ENCODE measurements around the gene RAB5B.
A peak's percentile ranks its signal among the peaks of the same experiment; 100 is the strongest.

Gene RAB5B

DNA sequence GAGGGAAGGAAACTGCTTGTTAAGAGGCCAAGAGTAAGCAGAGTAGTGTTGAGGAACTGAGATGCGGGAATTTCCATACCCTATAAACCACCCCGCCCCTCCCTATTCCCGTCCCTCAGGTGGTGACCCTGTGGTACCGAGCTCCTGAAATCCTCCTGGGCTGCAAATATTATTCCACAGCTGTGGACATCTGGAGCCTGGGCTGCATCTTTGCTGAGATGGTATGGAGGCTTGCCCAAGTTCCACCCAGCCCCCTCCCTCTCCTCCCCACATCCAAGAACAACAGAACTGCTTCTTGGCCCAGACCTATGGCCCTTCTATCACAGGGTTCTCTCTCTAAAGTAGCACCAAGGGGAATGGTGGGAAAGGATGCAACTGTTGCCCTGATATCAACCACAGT lies 4.5 kb upstream of the RAB5B start:
- H3K4me2 ChIP-seq (ENCODE audit: low read depth, low read length, poor library complexity, severe bottlenecking) = no peak overlapping the region
- no peak overlapping the region for H3K4me3 ChIP-seq (ENCODE audit: insufficient read depth, low read length, poor library complexity, severe bottlenecking)
- TF ChIP-seq EZH2phosphoT487 (conservative IDR thresholded peaks at IDR 0.05; ENCODE audit: low read length) = no peak
- no peak for TF ChIP-seq CTCF (IDR thresholded peaks at IDR 0.05; ENCODE audit: insufficient read depth, low read length, poor library complexity, severe bottlenecking)
- H3K79me2 ChIP-seq (ENCODE audit: insufficient read depth, low read length) = peaks cover 23% of the 10 kb centered on the region
- peaks cover 13% of the 10 kb centered on the region; the same call in 1 of the 2 replicates for H3F3A ChIP-seq (ENCODE audit: insufficient read depth)
- H3K9me3 ChIP-seq (ENCODE audit: insufficient read depth, low read length) = no peaks in the 10 kb centered on the region
- no peak overlapping the region for H3K27ac ChIP-seq (ENCODE audit: low read depth, low read length)
- no peaks in the 10 kb centered on the region for H3K9me2 ChIP-seq (replicated peaks; ENCODE audit: insufficient read depth, low read length)
- no peak overlapping the region for H3K9ac ChIP-seq (ENCODE audit: low read length)
- no peak overlapping the region for H2AFZ ChIP-seq (ENCODE audit: low read depth, low read length, severe bottlenecking)
- H3K36me3 ChIP-seq (ENCODE audit: low read length) = peaks cover 10% of the 10 kb centered on the region; the same call in 1 of the 2 replicates
- no peaks in the 10 kb centered on the region for H4K20me1 ChIP-seq (ENCODE audit: low read depth, low read length)
- H3K27me3 ChIP-seq (ENCODE audit: low read length) = no peaks in the 10 kb centered on the region

- Histone ChIP-seq H3K9me2 (replicated peaks; ENCODE audit: insufficient read depth, low read length) (no peaks in the 10 kb centered on the region), H2AFZ (ENCODE audit: low read depth, low read length, severe bottlenecking) (no peak overlapping the region), H3K79me2 (ENCODE audit: insufficient read depth, low read length) (peaks cover 36% of the 10 kb centered on the region), H3K4me2 (ENCODE audit: low read depth, low read length, poor library complexity, severe bottlenecking) (no peak overlapping the region), H3K36me3 (ENCODE audit: low read length) (peaks cover 10% of the 10 kb centered on the region; the same call in 1 of the 2 replicates), H3K9me3 (ENCODE audit: insufficient read depth, low read length) (no peaks in the 10 kb centered on the region), H3K9ac (ENCODE audit: low read length) (no peak overlapping the region), H3K4me3 (ENCODE audit: insufficient read depth, low read length, poor library complexity, severe bottlenecking) (no peak overlapping the region), H4K20me1 (ENCODE audit: low read depth, low read length) (no peaks in the 10 kb centered on the region), H3F3A (ENCODE audit: insufficient read depth) (peaks cover 13% of the 10 kb centered on the region; the same call in 1 of the 2 replicates), H3K27ac (ENCODE audit: low read depth, low read length) (no peak overlapping the region), H3K27me3 (ENCODE audit: low read length) (no peaks in the 10 kb centered on the region)
- no peak for TF ChIP-seq EZH2phosphoT487 (conservative IDR thresholded peaks at IDR 0.05; ENCODE audit: low read length)
- TF ChIP-seq CTCF (IDR thresholded peaks at IDR 0.05; ENCODE audit: insufficient read depth, low read length, poor library complexity, severe bottlenecking) = no peak
Measured at GRCh38 chr12:55970775-55971174, 3.1 kb upstream of the RAB5B start.

DNA sequence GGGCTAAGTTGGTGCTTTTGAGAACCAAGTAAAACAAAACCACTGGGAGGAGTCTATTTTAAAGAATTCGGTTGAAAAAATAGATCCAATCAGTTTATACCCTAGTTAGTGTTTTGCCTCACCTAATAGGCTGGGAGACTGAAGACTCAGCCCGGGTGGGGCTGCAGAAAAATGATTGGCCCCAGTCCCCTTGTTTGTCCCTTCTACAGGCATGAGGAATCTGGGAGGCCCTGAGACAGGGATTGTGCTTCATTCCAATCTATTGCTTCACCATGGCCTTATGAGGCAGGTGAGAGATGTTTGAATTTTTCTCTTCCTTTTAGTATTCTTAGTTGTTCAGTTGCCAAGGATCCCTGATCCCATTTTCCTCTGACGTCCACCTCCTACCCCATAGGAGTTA lies 1.8 kb upstream of the RAB5B start:
- TF ChIP-seq CTCF (IDR thresholded peaks at IDR 0.05; ENCODE audit: insufficient read depth, low read length, poor library complexity, severe bottlenecking) (no peak), EZH2phosphoT487 (conservative IDR thresholded peaks at IDR 0.05; ENCODE audit: low read length) (no peak)
- H2AFZ ChIP-seq (ENCODE audit: low read depth, low read length, severe bottlenecking) = no peak overlapping the region
- peak overlapping the region; percentile 63 for H3K4me2 ChIP-seq (ENCODE audit: low read depth, low read length, poor library complexity, severe bottlenecking)
- H3K36me3 ChIP-seq (ENCODE audit: low read length) = peaks cover 10% of the 10 kb centered on the region; the same call in 1 of the 2 replicates
- peak overlapping the region; percentile 46; the same call in 1 of the 2 replicates for H3K27ac ChIP-seq (ENCODE audit: low read depth, low read length)
- no peaks in the 10 kb centered on the region for H4K20me1 ChIP-seq (ENCODE audit: low read depth, low read length)
- peaks cover 13% of the 10 kb centered on the region; the same call in 1 of the 2 replicates for H3F3A ChIP-seq (ENCODE audit: insufficient read depth)
- peaks cover 45% of the 10 kb centered on the region for H3K79me2 ChIP-seq (ENCODE audit: insufficient read depth, low read length)
- peak overlapping the region; percentile 70 for H3K4me3 ChIP-seq (ENCODE audit: insufficient read depth, low read length, poor library complexity, severe bottlenecking)
- no peak overlapping the region for H3K9ac ChIP-seq (ENCODE audit: low read length)
- no peaks in the 10 kb centered on the region for H3K9me3 ChIP-seq (ENCODE audit: insufficient read depth, low read length)
- no peaks in the 10 kb centered on the region for H3K9me2 ChIP-seq (replicated peaks; ENCODE audit: insufficient read depth, low read length)
- H3K27me3 ChIP-seq (ENCODE audit: low read length) = no peaks in the 10 kb centered on the region
